CD4-positive, CD25-positive, alpha-beta regulatory T cell (primary cell): Measurements from ENCODE around the gene DNTTIP2. TPM values are rescaled to one million over a fixed set of nuclear protein-coding genes. Genes with fewer than 3 reads are reported as not detected.
"Not testable (repeated sequence)": the region's sequence is repeated elsewhere in the genome, so short reads cannot be mapped to it uniquely, and the experiment has no call there.

Experiments
- ATAC-seq, 2 donors: fragments of 150-1000 bp; cut with Tn5 transposase; one replicate each; pipeline ENCODE4 v1.10.0; 2021; ENCODE audit warnings: low read depth in 2 of 2, moderate number of reproducible peaks in 2 of 2, moderate library complexity in 1 of 2
- DNase-seq, 3 donors: peaks; one replicate each; pipeline versions ENCODE4 v3.0.0 to v3.0.0-alpha.2; 2012 to 2022; ENCODE audit warnings: mixed read lengths in 1 of 3
- H3K27ac ChIP-seq: one replicate; pipeline ENCODE4 v1.7.0; 2013; ENCODE audit warnings: mild to moderate bottlenecking, low read length; ENCODE audit not compliant: insufficient read depth, poor library complexity, severe bottlenecking
- H3K27me3 ChIP-seq: one replicate; pipeline ENCODE4 v1.7.0; 2013; ENCODE audit warnings: low read length; ENCODE audit not compliant: control insufficient read depth, insufficient read depth
- H3K36me3 ChIP-seq: one replicate; pipeline ENCODE4 v1.7.0; 2013; ENCODE audit warnings: mild to moderate bottlenecking, low read length, moderate library complexity; ENCODE audit not compliant: control insufficient read depth, insufficient read depth
- H3K4me1 ChIP-seq: 2 replicates; pipeline ENCODE4 v1.7.0; 2013; ENCODE audit warnings: mild to moderate bottlenecking, low read length; ENCODE audit not compliant: insufficient read depth, control insufficient read depth, poor library complexity, severe bottlenecking
- H3K4me3 ChIP-seq: one replicate; pipeline ENCODE4 v1.7.0; 2013; ENCODE audit warnings: low read depth, mild to moderate bottlenecking, low read length, moderate library complexity
- H3K9me3 ChIP-seq, 2 experiments: 1 replicate in 1 of 2; 2 replicates in 1 of 2; pipeline ENCODE4 v1.7.0; 2013; ENCODE audit warnings: low read length in 2 of 2, mild to moderate bottlenecking in 1 of 2, moderate library complexity in 1 of 2; ENCODE audit not compliant: control insufficient read depth in 2 of 2
- H3K27ac Mint-ChIP-seq, 3 donors: one replicate each; pipeline ENCODE4 v1.8.0; 2020 to 2022; ENCODE audit warnings: mild to moderate bottlenecking in 3 of 3, mixed read lengths in 3 of 3, moderate library complexity in 2 of 3
- H3K27me3 Mint-ChIP-seq: one replicate; pipeline ENCODE4 v1.8.0; 2022; ENCODE audit warnings: mild to moderate bottlenecking, mixed read lengths
- H3K36me3 Mint-ChIP-seq: one replicate; pipeline ENCODE4 v1.8.0; 2020; ENCODE audit warnings: mixed read lengths
- H3K4me1 Mint-ChIP-seq, 4 donors: one replicate each; pipeline ENCODE4 v1.8.0; 2020 to 2022; ENCODE audit warnings: mixed read lengths in 4 of 4, mild to moderate bottlenecking in 1 of 4
- H3K4me3 Mint-ChIP-seq, 4 donors: one replicate each; pipeline ENCODE4 v1.8.0; 2020 to 2022; ENCODE audit warnings: mild to moderate bottlenecking in 4 of 4, mixed read lengths in 4 of 4, moderate library complexity in 3 of 4
- H3K9me3 Mint-ChIP-seq, 7 donors: one replicate each; pipeline ENCODE4 v1.8.0; 2020 to 2022; ENCODE audit warnings: mixed read lengths in 7 of 7, mild to moderate bottlenecking in 3 of 7, moderate library complexity in 2 of 7
- polyA plus RNA-seq, 4 donors: library from polyadenylated mRNA; unstranded; fragments of 300-500 nt; fragmentation: Illumina TruSeq; gene quantifications; one replicate each; pipeline ENCODE4 v1.2.3, GENCODE V29; 2021
- total RNA-seq: library from RNA; stranded (reverse); gene quantifications from one replicate; pipeline ENCODE4 v1.2.3, GENCODE V29; 2022

DNTTIP2 gene
- total and polyA plus RNA-seq, 5 donors from 2014 or later = 70.4 to 87.2 (median 74.2) TPM

- ATAC-seq (no peak), DNase-seq (peak in 2 of 3 donors; percentile 53 to 57)
- no peaks in the 10 kb centered on the region for H3K27me3 ChIP-seq
- H3K4me1 Mint-ChIP-seq = peaks cover 10 to 48% (median 37%) of the 10 kb centered on the region in 4 donors
- no peak overlapping the region for H3K27ac ChIP-seq
- peak overlapping the region in 1 of 3 donors; percentile 3 for H3K27ac Mint-ChIP-seq
- no peaks in the 10 kb centered on the region for H3K9me3 Mint-ChIP-seq
- no peaks in the 10 kb centered on the region for H3K27me3 Mint-ChIP-seq
- H3K4me3 Mint-ChIP-seq = peak overlapping the region in 3 of 4 donors; percentile 1 to 35 (median 29)
- peaks cover 79% of the 10 kb centered on the region for H3K36me3 ChIP-seq
- peaks cover 28% of the 10 kb centered on the region for H3K4me1 ChIP-seq
- peaks cover 55% of the 10 kb centered on the region for H3K36me3 Mint-ChIP-seq
- H3K9me3 ChIP-seq = no peaks in the 10 kb centered on the region
- no peak overlapping the region for H3K4me3 ChIP-seq
Measured at GRCh38 chr1:93874025-93874651, 4.9 kb downstream of the DNTTIP2 start.

- H3K27me3 Mint-ChIP-seq = no peaks in the 10 kb centered on the region
- no peak overlapping the region for H3K4me3 Mint-ChIP-seq
- Histone ChIP-seq H3K27me3 (no peaks in the 10 kb centered on the region), H3K4me1 (peaks cover 6% of the 10 kb centered on the region), H3K36me3 (peaks cover 87% of the 10 kb centered on the region), H3K4me3 (no peak overlapping the region), H3K9me3 (no peaks in the 10 kb centered on the region), H3K27ac (no peak overlapping the region)
- peaks cover 15 to 24% (median 21%) of the 10 kb centered on the region in 4 donors for H3K4me1 Mint-ChIP-seq
- no peaks in the 10 kb centered on the region for H3K9me3 Mint-ChIP-seq
- H3K36me3 Mint-ChIP-seq = peaks cover 59% of the 10 kb centered on the region
- no peak for ATAC-seq
- no peak overlapping the region for H3K27ac Mint-ChIP-seq
- no peak for DNase-seq
Measured at GRCh38 chr1:93871366-93871765, 7.6 kb downstream of the DNTTIP2 start.

- Histone ChIP-seq H3K36me3 (peaks cover 71% of the 10 kb centered on the region), H3K27ac (no peak overlapping the region), H3K4me3 (no peak overlapping the region), H3K27me3 (no peaks in the 10 kb centered on the region), H3K9me3 (no peaks in the 10 kb centered on the region), H3K4me1 (no peaks in the 10 kb centered on the region)
- H3K4me1 Mint-ChIP-seq = peaks cover 11 to 20% (median 12%) of the 10 kb centered on the region in 4 donors
- H3K27me3 Mint-ChIP-seq = no peaks in the 10 kb centered on the region
- H3K9me3 Mint-ChIP-seq = no peaks in the 10 kb centered on the region
- DNase-seq = no peak
- H3K36me3 Mint-ChIP-seq = peaks cover 46% of the 10 kb centered on the region
- no peak overlapping the region for H3K27ac Mint-ChIP-seq
- H3K4me3 Mint-ChIP-seq = no peak overlapping the region
- ATAC-seq = no peak
Measured at GRCh38 chr1:93869653-93870052, 9.4 kb downstream of the DNTTIP2 start.

- ATAC-seq, H3K4me3 Mint-ChIP-seq, H3K9me3 Mint-ChIP-seq, H3K27ac ChIP-seq, H3K27me3 ChIP-seq, DNase-seq, H3K4me3 ChIP-seq, H3K9me3 ChIP-seq, H3K27me3 Mint-ChIP-seq, H3K4me1 ChIP-seq: not testable (repeated sequence)
- peak overlapping the region in 2 of 3 donors; percentile 57 to 82 for H3K27ac Mint-ChIP-seq
- peaks cover 3 to 27% (median 5%) of the 10 kb centered on the region in 4 donors for H3K4me1 Mint-ChIP-seq
- H3K36me3 ChIP-seq = peaks cover 59% of the 10 kb centered on the region
- peaks cover 38% of the 10 kb centered on the region for H3K36me3 Mint-ChIP-seq
Measured at GRCh38 chr1:93868492-93868891, 10.5 kb downstream of the DNTTIP2 start.

- Histone ChIP-seq H3K27me3 (no peaks in the 10 kb centered on the region), H3K9me3 (no peaks in the 10 kb centered on the region), H3K27ac (no peak overlapping the region), H3K4me1 (no peaks in the 10 kb centered on the region), H3K36me3 (peaks cover 27% of the 10 kb centered on the region), H3K4me3 (no peak overlapping the region)
- H3K36me3 Mint-ChIP-seq = peaks cover 22% of the 10 kb centered on the region
- H3K27me3 Mint-ChIP-seq = peaks cover 7% of the 10 kb centered on the region
- H3K9me3 Mint-ChIP-seq = no peaks in the 10 kb centered on the region
- DNase-seq = no peak
- H3K4me3 Mint-ChIP-seq = no peak overlapping the region
- peak overlapping the region in 2 of 3 donors; percentile 9 to 30 for H3K27ac Mint-ChIP-seq
- H3K4me1 Mint-ChIP-seq = peaks cover 3 to 28% (median 5%) of the 10 kb centered on the region in 4 donors
- no peak for ATAC-seq
Measured at GRCh38 chr1:93865253-93865652, 13.8 kb downstream of the DNTTIP2 start.

GRCh38 chr1:93864175-93864574 lies 14.8 kb downstream of the DNTTIP2 start:
- H3K4me1 Mint-ChIP-seq = peaks cover 3 to 25% (median 5%) of the 10 kb centered on the region in 4 donors
- Histone ChIP-seq H3K9me3 (no peaks in the 10 kb centered on the region), H3K27me3 (no peaks in the 10 kb centered on the region), H3K27ac (no peak overlapping the region), H3K4me1 (no peaks in the 10 kb centered on the region), H3K36me3 (peaks cover 16% of the 10 kb centered on the region), H3K4me3 (no peak overlapping the region)
- ATAC-seq (no peak), DNase-seq (no peak)
- H3K4me3 Mint-ChIP-seq = no peak overlapping the region
- peak overlapping the region in 2 of 3 donors; percentile 30 to 95 for H3K27ac Mint-ChIP-seq
- peaks cover 13% of the 10 kb centered on the region for H3K36me3 Mint-ChIP-seq
- H3K9me3 Mint-ChIP-seq = no peaks in the 10 kb centered on the region
- H3K27me3 Mint-ChIP-seq = peaks cover 16% of the 10 kb centered on the region

GRCh38 chr1:93857653-93858052 lies 21.4 kb downstream of the DNTTIP2 start:
- H3K4me1 ChIP-seq, H3K27me3 ChIP-seq, ATAC-seq, H3K4me3 ChIP-seq, H3K36me3 ChIP-seq, H3K9me3 ChIP-seq, DNase-seq, H3K9me3 Mint-ChIP-seq, H3K36me3 Mint-ChIP-seq, H3K27ac ChIP-seq, H3K4me3 Mint-ChIP-seq, H3K4me1 Mint-ChIP-seq: not testable (repeated sequence)
- Mint-ChIP-seq H3K27ac (peak overlapping the region in 1 of 3 donors; percentile 14), H3K27me3 (peaks cover 32% of the 10 kb centered on the region)

- not testable (repeated sequence) for H3K4me3 Mint-ChIP-seq
- peak in 2 of 3 donors; percentile 12 to 18 for DNase-seq
Measured at GRCh38 chr1:93855983-93856382, 23.0 kb downstream of the DNTTIP2 start.

More at GRCh38 chr1:93855983-93856382, 23.0 kb downstream of the DNTTIP2 start:
- H3K36me3 Mint-ChIP-seq, ATAC-seq, H3K27ac Mint-ChIP-seq, H3K27ac ChIP-seq, H3K4me3 ChIP-seq, H3K4me1 ChIP-seq, H3K9me3 Mint-ChIP-seq, H3K9me3 ChIP-seq, H3K4me1 Mint-ChIP-seq, H3K36me3 ChIP-seq, H3K27me3 ChIP-seq: not testable (repeated sequence)
- peaks cover 29% of the 10 kb centered on the region for H3K27me3 Mint-ChIP-seq
